ENCODE measurements around the gene CREB3L4.

CREB3L4 gene

DNA sequence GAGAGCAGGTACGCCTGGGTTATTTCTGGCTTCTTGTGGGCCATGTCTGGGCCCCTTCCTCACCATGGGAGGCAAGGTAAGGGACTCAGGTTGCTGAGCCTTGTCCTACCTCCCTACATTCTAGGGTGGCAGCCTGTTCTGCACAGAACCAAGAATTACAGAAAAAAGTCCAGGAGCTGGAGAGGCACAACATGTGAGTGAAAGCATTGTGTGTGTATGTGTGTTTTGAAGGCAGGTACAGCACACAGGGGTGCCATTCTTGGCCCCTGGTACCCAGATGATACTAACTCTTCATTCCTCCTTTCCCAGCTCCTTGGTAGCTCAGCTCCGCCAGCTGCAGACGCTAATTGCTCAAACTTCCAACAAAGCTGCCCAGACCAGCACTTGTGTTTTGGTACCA is 5.4 kb downstream of the CREB3L4 start:
- ATAC-seq, result no peak
- TF ChIP-seq RARB (CRISPR knock-in tag; IDR thresholded peaks at IDR 0.05), result no peak
- no peak for TF ChIP-seq CSDC2 (CRISPR knock-in tag; IDR thresholded peaks at IDR 0.05)
- no peak for TF ChIP-seq ARNTL (CRISPR knock-in tag; IDR thresholded peaks at IDR 0.05; ENCODE audit: borderline replicate concordance, low read depth)
- no peak for TF ChIP-seq BACH2 (CRISPR knock-in tag; IDR thresholded peaks at IDR 0.05; ENCODE audit: borderline replicate concordance)
- no peak for TF ChIP-seq ESRRG (CRISPR knock-in tag; IDR thresholded peaks at IDR 0.05)

DNA sequence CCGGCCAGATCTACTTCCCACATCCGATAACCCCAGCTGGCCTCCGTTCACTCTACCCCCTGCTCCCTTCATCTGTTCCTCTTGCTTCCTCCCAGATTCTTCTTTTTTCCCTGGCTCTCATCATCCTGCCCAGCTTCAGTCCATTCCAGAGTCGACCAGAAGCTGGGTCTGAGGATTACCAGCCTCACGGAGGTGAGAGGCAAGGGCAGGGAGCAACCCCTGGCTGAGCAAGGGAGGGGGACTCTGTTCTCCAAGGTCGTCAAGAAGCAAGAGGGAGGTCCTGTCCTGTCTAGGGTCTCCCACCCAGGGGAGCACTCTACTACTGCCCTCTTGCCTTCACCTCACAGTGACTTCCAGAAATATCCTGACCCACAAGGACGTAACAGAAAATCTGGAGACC is 5.8 kb downstream of the CREB3L4 start:
- ATAC-seq, result no peak
- TF ChIP-seq ZNF565 (CRISPR knock-in tag; conservative IDR thresholded peaks at IDR 0.05; ENCODE audit: low read depth) (no peak), ZC3H10 (CRISPR knock-in tag; IDR thresholded peaks at IDR 0.05) (no peak), RARB (CRISPR knock-in tag; IDR thresholded peaks at IDR 0.05) (no peak), TOX (CRISPR knock-in tag; IDR thresholded peaks at IDR 0.05; ENCODE audit: borderline replicate concordance) (no peak), OSR1 (CRISPR knock-in tag; IDR thresholded peaks at IDR 0.05) (no peak), ZNF8 (CRISPR knock-in tag; IDR thresholded peaks at IDR 0.05) (no peak), ARNTL (CRISPR knock-in tag; IDR thresholded peaks at IDR 0.05; ENCODE audit: borderline replicate concordance, low read depth) (no peak), ZFP30 (CRISPR knock-in tag; IDR thresholded peaks at IDR 0.05) (no peak), ESRRG (CRISPR knock-in tag; IDR thresholded peaks at IDR 0.05) (no peak), ZNF70 (CRISPR knock-in tag; IDR thresholded peaks at IDR 0.05) (no peak), SNAI2 (CRISPR knock-in tag; IDR thresholded peaks at IDR 0.05) (no peak), ISL1 (CRISPR knock-in tag; IDR thresholded peaks at IDR 0.05) (no peak), ZFP3 (CRISPR knock-in tag; IDR thresholded peaks at IDR 0.05) (no peak), BACH2 (CRISPR knock-in tag; IDR thresholded peaks at IDR 0.05; ENCODE audit: borderline replicate concordance) (no peak)
- TF ChIP-seq, protein P1, sequence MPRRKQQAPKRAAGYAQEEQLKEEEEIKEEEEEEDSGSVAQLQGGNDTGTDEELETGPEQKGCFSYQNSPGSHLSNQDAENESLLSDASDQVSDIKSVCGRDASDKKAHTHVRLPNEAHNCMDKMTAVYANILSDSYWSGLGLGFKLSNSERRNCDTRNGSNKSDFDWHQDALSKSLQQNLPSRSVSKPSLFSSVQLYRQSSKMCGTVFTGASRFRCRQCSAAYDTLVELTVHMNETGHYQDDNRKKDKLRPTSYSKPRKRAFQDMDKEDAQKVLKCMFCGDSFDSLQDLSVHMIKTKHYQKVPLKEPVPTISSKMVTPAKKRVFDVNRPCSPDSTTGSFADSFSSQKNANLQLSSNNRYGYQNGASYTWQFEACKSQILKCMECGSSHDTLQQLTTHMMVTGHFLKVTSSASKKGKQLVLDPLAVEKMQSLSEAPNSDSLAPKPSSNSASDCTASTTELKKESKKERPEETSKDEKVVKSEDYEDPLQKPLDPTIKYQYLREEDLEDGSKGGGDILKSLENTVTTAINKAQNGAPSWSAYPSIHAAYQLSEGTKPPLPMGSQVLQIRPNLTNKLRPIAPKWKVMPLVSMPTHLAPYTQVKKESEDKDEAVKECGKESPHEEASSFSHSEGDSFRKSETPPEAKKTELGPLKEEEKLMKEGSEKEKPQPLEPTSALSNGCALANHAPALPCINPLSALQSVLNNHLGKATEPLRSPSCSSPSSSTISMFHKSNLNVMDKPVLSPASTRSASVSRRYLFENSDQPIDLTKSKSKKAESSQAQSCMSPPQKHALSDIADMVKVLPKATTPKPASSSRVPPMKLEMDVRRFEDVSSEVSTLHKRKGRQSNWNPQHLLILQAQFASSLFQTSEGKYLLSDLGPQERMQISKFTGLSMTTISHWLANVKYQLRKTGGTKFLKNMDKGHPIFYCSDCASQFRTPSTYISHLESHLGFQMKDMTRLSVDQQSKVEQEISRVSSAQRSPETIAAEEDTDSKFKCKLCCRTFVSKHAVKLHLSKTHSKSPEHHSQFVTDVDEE (CRISPR knock-in tag; IDR thresholded peaks at IDR 0.05), result no peak
- TF ChIP-seq, protein P2, sequence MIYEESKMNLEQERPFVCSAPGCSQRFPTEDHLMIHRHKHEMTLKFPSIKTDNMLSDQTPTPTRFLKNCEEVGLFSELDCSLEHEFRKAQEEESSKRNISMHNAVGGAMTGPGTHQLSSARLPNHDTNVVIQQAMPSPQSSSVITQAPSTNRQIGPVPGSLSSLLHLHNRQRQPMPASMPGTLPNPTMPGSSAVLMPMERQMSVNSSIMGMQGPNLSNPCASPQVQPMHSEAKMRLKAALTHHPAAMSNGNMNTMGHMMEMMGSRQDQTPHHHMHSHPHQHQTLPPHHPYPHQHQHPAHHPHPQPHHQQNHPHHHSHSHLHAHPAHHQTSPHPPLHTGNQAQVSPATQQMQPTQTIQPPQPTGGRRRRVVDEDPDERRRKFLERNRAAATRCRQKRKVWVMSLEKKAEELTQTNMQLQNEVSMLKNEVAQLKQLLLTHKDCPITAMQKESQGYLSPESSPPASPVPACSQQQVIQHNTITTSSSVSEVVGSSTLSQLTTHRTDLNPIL (CRISPR knock-in tag; IDR thresholded peaks at IDR 0.05; ENCODE audit: low read depth), result no peak
- TF ChIP-seq, protein P3, sequence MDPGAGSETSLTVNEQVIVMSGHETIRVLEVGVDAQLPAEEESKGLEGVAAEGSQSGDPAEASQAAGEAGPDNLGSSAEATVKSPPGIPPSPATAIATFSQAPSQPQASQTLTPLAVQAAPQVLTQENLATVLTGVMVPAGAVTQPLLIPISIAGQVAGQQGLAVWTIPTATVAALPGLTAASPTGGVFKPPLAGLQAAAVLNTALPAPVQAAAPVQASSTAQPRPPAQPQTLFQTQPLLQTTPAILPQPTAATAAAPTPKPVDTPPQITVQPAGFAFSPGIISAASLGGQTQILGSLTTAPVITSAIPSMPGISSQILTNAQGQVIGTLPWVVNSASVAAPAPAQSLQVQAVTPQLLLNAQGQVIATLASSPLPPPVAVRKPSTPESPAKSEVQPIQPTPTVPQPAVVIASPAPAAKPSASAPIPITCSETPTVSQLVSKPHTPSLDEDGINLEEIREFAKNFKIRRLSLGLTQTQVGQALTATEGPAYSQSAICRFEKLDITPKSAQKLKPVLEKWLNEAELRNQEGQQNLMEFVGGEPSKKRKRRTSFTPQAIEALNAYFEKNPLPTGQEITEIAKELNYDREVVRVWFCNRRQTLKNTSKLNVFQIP (CRISPR knock-in tag; IDR thresholded peaks at IDR 0.05; ENCODE audit: borderline replicate concordance, low read depth), result no peak
- TF ChIP-seq, protein P4, sequence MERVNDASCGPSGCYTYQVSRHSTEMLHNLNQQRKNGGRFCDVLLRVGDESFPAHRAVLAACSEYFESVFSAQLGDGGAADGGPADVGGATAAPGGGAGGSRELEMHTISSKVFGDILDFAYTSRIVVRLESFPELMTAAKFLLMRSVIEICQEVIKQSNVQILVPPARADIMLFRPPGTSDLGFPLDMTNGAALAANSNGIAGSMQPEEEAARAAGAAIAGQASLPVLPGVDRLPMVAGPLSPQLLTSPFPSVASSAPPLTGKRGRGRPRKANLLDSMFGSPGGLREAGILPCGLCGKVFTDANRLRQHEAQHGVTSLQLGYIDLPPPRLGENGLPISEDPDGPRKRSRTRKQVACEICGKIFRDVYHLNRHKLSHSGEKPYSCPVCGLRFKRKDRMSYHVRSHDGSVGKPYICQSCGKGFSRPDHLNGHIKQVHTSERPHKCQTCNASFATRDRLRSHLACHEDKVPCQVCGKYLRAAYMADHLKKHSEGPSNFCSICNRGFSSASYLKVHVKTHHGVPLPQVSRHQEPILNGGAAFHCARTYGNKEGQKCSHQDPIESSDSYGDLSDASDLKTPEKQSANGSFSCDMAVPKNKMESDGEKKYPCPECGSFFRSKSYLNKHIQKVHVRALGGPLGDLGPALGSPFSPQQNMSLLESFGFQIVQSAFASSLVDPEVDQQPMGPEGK (CRISPR knock-in tag; IDR thresholded peaks at IDR 0.05; ENCODE audit: borderline replicate concordance), result no peak

DNA sequence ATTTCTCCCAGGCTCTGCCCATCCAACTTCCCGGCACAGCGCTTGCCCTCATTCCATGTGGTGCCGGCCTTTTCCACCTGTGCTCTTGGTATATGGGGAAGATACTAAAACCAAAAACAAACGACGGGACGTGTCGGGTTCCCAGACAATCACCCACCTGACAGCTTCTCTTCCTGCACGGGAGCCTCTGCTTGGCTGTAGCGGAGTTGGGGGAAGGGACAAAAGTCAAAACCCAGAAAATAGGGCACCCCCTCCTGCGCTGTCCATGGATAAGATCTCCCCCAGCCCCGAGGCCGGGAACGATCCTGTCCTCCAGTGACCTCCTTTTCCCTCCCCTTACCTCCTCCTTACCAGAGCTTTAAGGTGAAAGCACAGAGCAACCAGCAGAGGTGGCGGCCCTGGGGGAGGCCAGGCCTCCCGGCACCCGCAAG is 9.1 kb downstream of the CREB3L4 start:
- TF ChIP-seq ISL1 (CRISPR knock-in tag; IDR thresholded peaks at IDR 0.05) (no peak), SNAI2 (CRISPR knock-in tag; IDR thresholded peaks at IDR 0.05) (no peak), TCF4 (CRISPR knock-in tag; IDR thresholded peaks at IDR 0.05; ENCODE audit: borderline replicate concordance) (no peak), ZNF565 (CRISPR knock-in tag; conservative IDR thresholded peaks at IDR 0.05; ENCODE audit: low read depth) (no peak), CSDC2 (CRISPR knock-in tag; IDR thresholded peaks at IDR 0.05) (no peak)
- TF ChIP-seq, protein P3 (CRISPR knock-in tag; IDR thresholded peaks at IDR 0.05; ENCODE audit: borderline replicate concordance, low read depth), result no peak
- peak; percentile 23 for ATAC-seq

All from SK-N-SH treated with all-trans-retinoic acid at 6 μM for 48 hours (cell line).